HepG2 (cell line): ENCODE results near the gene ZNF493. TPM values are rescaled to one million over a fixed set of nuclear protein-coding genes. Genes with fewer than 3 reads are reported as not detected.

ENCODE experiments used
- ATAC-seq: fragments of 200-7000 bp; cut with Tn5 transposase; 3 replicates; pipeline ENCODE4 v1.9.1; 2020; ENCODE audit warnings: mild to moderate bottlenecking, moderate library complexity
- BruUV-seq: library from RNA; stranded (reverse); fragments of 400-500 nt; replicated peaks from 2 replicates; lab custom pipeline; 2021; lab: Mats Ljungman, UMichigan
- CTCF ChIA-PET: fragments of 300-600 bp; formaldehyde crosslinking; extraction: SDS; loops from one replicate; lab custom pipeline; 2021; ENCODE audit warnings: low total read pairs, inconsistent platforms, low intra/inter-chr PET ratio; lab: Yijun Ruan, JAX
- POLR2A ChIA-PET: fragments of 350-600 bp; sonication (Branson Sonifier 250); formaldehyde crosslinking; loops from one replicate; lab custom pipeline; 2020; ENCODE audit warnings: antibody characterized with exemption, inconsistent platforms; lab: Yijun Ruan, JAX
- DNase-seq: peaks from one replicate; pipeline ENCODE4 v3.0.0-alpha.2; 2015; ENCODE audit warnings: low spot score
- FAIRE-seq: peaks from 3 replicates; lab custom pipeline; 2011; peaks lifted over from hg19 to GRCh38; lab: Jason Lieb, UNC
- H2AFZ ChIP-seq: one replicate; pipeline ENCODE4 v1.6.1; 2011; ENCODE audit warnings: low read length, inconsistent platforms
- H3K27ac ChIP-seq: fragments of 300-600 bp; 3 replicates; pipeline ENCODE4 v1.8.0; 2011; ENCODE audit warnings: mixed run types, mild to moderate bottlenecking, mixed read lengths, low read length, inconsistent platforms; ENCODE audit not compliant: insufficient read depth; ENCODE audit errors: extremely low read length
- H3K27me3 ChIP-seq, 2 experiments: fragments of 200-600 bp in 1 of 2; 2 replicates in 1 of 2; 3 replicates in 1 of 2; pipeline versions ENCODE4 v1.6.0 to v1.8.0; 2011; ENCODE audit warnings: low read length in 2 of 2, mild to moderate bottlenecking in 2 of 2, moderate library complexity in 2 of 2, inconsistent platforms in 1 of 2; ENCODE audit not compliant: insufficient read depth in 2 of 2, control insufficient read depth in 1 of 2
- H3K36me3 ChIP-seq, 2 experiments: fragments of 200-600 bp in 1 of 2; replicated peaks in 1 of 2; 2 replicates in 1 of 2; 3 replicates in 1 of 2; pipeline versions ENCODE4 v1.5.1 to v1.8.0; 2011; ENCODE audit warnings: low read length in 2 of 2, inconsistent platforms in 1 of 2; ENCODE audit not compliant: insufficient read depth in 2 of 2, control insufficient read depth in 1 of 2
- H3K4me1 ChIP-seq: 2 replicates; pipeline ENCODE4 v1.5.1; 2012; ENCODE audit warnings: low read length, inconsistent platforms; ENCODE audit not compliant: insufficient read depth
- H3K4me2 ChIP-seq: 2 replicates; pipeline ENCODE4 v1.6.0; 2011; ENCODE audit warnings: low read depth, low read length, inconsistent platforms
- H3K4me3 ChIP-seq, 3 experiments: fragments of 200-600 bp in 1 of 3; sonication (generic), shearing (Covaris generic) in 1 of 3; replicated peaks in 1 of 3; 2 replicates each; pipeline ENCODE4 v1.5.1; 2011 to 2016; ENCODE audit warnings: low read length in 3 of 3, inconsistent platforms in 2 of 3, low read depth in 2 of 3, mild to moderate bottlenecking in 2 of 3, control low read depth in 1 of 3, mixed read lengths in 1 of 3; ENCODE audit not compliant: insufficient read depth in 1 of 3
- H3K79me2 ChIP-seq: one replicate; pipeline ENCODE4 v1.6.1; 2011; ENCODE audit warnings: low read length, inconsistent platforms; ENCODE audit not compliant: insufficient read depth
- H3K9ac ChIP-seq: 2 replicates; pipeline ENCODE4 v1.6.0; 2011; ENCODE audit warnings: mild to moderate bottlenecking, low read depth, low read length, inconsistent platforms; ENCODE audit not compliant: insufficient read depth
- H3K9me3 ChIP-seq: 2 replicates; pipeline ENCODE4 v1.5.1; 2012; ENCODE audit warnings: mild to moderate bottlenecking, low read length
- H4K20me1 ChIP-seq: 2 replicates; pipeline ENCODE4 v1.6.0; 2011; ENCODE audit warnings: inconsistent platforms, mild to moderate bottlenecking, low read length, moderate library complexity; ENCODE audit not compliant: insufficient read depth
- ARID3A ChIP-seq: IDR thresholded peaks from 2 replicates; pipeline ENCODE4 v1.6.1; 2012; ENCODE audit warnings: low read depth, low read length, improper control_type of control experiment
- IRX3 ChIP-seq: sonication (generic); formaldehyde crosslinking; IDR thresholded peaks from 2 replicates; pipeline ENCODE4 v1.8.1; 2023; ENCODE audit warnings: mild to moderate bottlenecking, low read depth, missing genetic modification reagents, borderline replicate concordance
- SUZ12 ChIP-seq: fragments of 150-350 bp; IDR thresholded peaks from 2 replicates; pipeline ENCODE4 v1.6.1; 2014; ENCODE audit warnings: low read depth, low read length
- ZBTB43 ChIP-seq: sonication (generic); formaldehyde crosslinking; conservative IDR thresholded peaks from 2 replicates; pipeline ENCODE4 v1.4.0; 2020; ENCODE audit warnings: missing genetic modification reagents
- ZNF335 ChIP-seq: sonication (generic); formaldehyde crosslinking; IDR thresholded peaks from 2 replicates; pipeline ENCODE4 v1.4.0; 2020; ENCODE audit warnings: missing genetic modification reagents
- ZNF33A ChIP-seq: sonication (generic); formaldehyde crosslinking; IDR thresholded peaks from 2 replicates; pipeline ENCODE4 v1.5.1; 2020; ENCODE audit warnings: missing genetic modification reagents, mild to moderate bottlenecking, moderate library complexity, borderline replicate concordance
- ZNF607 ChIP-seq: sonication (generic); formaldehyde crosslinking; IDR thresholded peaks from 2 replicates; pipeline ENCODE4 v1.5.1; 2020; ENCODE audit warnings: missing genetic modification reagents, mild to moderate bottlenecking, borderline replicate concordance
- ZNF790 ChIP-seq: sonication (generic); formaldehyde crosslinking; IDR thresholded peaks from 2 replicates; pipeline ENCODE4 v1.8.0; 2022; ENCODE audit warnings: missing genetic modification reagents, mild to moderate bottlenecking, borderline replicate concordance
- WGBS: methylation state at CpG from one replicate; pipeline ENCODE4 v1.1.6; 2017; ENCODE audit warnings: low lambda C conversion rate; 5-methylcytosine and 5-hydroxymethylcytosine counted together
- in situ Hi-C: cut with HindIII; loops from 2 replicates; pipeline ENCODE4 v1.10.0; 2017; ENCODE audit warnings: low pct_unique_long_range_greater_than_20kb; ENCODE audit not compliant: extremely low pct_ligation_motif_present
- intact Hi-C: fragments of 100-400 bp; cut with micrococcal nuclease; formaldehyde crosslinking; loops from one replicate; pipeline ENCODE4 v1.10.0; 2022; ENCODE audit not compliant: unreplicated experiment
- polyA plus RNA-seq, 8 experiments: library from polyadenylated mRNA; depleted of rRNA in 3 of 8; stranded (reverse) in 7 of 8; unstranded in 1 of 8; fragments of >200 nt; fragmentation: Illumina TruSeq in 4 of 8; extraction: Trizol in 4 of 8; gene quantifications; 2 replicates each; pipeline versions ENCODE4 v1.2.1 to v1.2.3, GENCODE V29; 2011 to 2016; ENCODE audit warnings: low read depth in 4 of 8, missing spikeins in 1 of 8, mixed read lengths in 1 of 8; ENCODE audit not compliant: insufficient read depth in 1 of 8
- total RNA-seq, 5 experiments: library from RNA; depleted of rRNA; stranded (reverse); fragments of >200 nt; fragmentation: Illumina TruSeq; extraction: Trizol; gene quantifications; 2 replicates each; pipeline ENCODE4 v1.2.3, GENCODE V29; 2016; ENCODE audit warnings: low read depth in 1 of 5

ZNF493 gene
- total and polyA plus RNA-seq, 2 of the 13 experiments (the other 11 are each of a cell fraction or from before 2014, with no cell fraction given): 6.8 to 9.0 TPM

DNA sequence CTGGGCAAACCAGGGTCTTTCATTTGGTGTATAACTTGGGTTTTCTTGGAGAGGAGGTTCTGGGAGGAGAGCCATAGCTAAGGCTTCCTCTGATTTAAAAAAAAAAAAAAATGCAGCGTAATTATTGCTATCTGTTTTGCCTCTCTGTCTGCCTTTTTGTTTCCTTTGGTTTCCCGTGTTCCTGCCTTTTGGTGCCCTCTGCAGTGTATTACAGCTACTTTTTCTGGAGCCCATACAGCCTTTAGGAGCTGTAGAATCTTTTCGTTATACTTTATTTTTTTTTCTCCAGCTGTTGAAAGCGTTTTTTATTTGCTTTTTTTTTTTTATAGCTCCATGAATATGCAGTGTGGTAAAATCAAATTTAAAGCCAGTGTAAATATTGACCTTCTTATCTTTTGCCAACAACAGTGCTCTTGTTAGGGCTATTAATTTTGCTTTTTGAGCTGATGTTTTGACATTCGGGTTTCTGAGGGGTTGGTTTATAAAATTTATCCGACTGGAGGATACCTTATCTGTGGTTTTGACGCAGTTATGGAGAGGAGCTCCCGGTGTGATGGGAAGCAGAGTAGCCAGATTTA is 38.1 kb downstream of the ZNF493 start:
- Histone ChIP-seq H3K4me1 (no peaks in the 10 kb centered on the region), H3K9ac (no peak overlapping the region), H3K27ac (no peak overlapping the region), H3K79me2 (no peaks in the 10 kb centered on the region), H4K20me1 (no peaks in the 10 kb centered on the region), H3K9me3 (peaks cover 90% of the 10 kb centered on the region), H3K27me3 (no peaks in the 10 kb centered on the region), H3K36me3 (no peaks in the 10 kb centered on the region), H2AFZ (no peak overlapping the region), H3K4me2 (no peak overlapping the region), H3K4me3 (no peak overlapping the region)
- no TSS peak for BruUV-seq
- no peak for ATAC-seq
- ChIA-PET POLR2A (no interaction called here), CTCF (no interaction called here)
- DNase-seq: no peak
- intact Hi-C loops: no loop called here
- 17% methylated on average over 8 of the region's 8 CpGs for WGBS
- FAIRE-seq: no peak
- in situ Hi-C loops: no loop called here
- TF ChIP-seq ZNF335 (CRISPR knock-in tag) (no peak), ZNF790 (no peak), ARID3A (no peak), IRX3 (no peak), ZBTB43 (CRISPR knock-in tag) (no peak), SUZ12 (no peak), ZNF33A (no peak), ZNF607 (CRISPR knock-in tag) (no peak)
- TF ChIP-seq, all 625 proteins: peak for 0
